Retinal pigment epithelial cell (primary cell): ENCODE data around the gene ZP1.

Experiments
- DNase-seq: peaks from one replicate; pipeline ENCODE4 v3.0.0-alpha.2; 2010; ENCODE audit warnings: low read depth
- H3K4me3 ChIP-seq: 2 replicates; pipeline ENCODE4 v1.5.1; 2011; ENCODE audit warnings: mild to moderate bottlenecking, low read length, control low read depth, moderate library complexity
- TF ChIP-seq, protein P1 (sequence below): conservative IDR thresholded peaks from 2 replicates; pipeline ENCODE4 v1.5.1; 2011; ENCODE audit warnings: low read depth, low read length, control low read depth, inconsistent platforms

ZP1 gene

DNA sequence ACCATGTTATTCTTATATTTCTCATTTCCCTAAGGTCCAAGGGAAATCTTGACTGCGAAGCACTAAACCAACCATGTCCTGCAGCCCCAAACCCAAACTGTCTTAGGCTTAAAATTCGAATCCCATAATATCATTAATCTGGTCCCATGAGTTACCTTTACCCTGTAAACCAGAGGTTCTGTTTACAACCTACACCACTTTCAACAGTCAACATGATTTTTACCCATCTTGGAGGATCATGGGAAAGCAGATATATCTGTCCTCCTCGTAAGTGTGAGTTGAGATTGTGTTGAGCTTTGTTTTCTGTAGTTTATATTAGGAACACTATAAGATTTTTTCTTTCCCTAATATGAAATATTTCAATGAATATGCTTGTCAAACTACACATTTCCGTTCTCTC lies 32.6 kb downstream of the ZP1 start:
- no peak for DNase-seq
- TF ChIP-seq, protein P1, sequence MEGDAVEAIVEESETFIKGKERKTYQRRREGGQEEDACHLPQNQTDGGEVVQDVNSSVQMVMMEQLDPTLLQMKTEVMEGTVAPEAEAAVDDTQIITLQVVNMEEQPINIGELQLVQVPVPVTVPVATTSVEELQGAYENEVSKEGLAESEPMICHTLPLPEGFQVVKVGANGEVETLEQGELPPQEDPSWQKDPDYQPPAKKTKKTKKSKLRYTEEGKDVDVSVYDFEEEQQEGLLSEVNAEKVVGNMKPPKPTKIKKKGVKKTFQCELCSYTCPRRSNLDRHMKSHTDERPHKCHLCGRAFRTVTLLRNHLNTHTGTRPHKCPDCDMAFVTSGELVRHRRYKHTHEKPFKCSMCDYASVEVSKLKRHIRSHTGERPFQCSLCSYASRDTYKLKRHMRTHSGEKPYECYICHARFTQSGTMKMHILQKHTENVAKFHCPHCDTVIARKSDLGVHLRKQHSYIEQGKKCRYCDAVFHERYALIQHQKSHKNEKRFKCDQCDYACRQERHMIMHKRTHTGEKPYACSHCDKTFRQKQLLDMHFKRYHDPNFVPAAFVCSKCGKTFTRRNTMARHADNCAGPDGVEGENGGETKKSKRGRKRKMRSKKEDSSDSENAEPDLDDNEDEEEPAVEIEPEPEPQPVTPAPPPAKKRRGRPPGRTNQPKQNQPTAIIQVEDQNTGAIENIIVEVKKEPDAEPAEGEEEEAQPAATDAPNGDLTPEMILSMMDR = no peak

DNA sequence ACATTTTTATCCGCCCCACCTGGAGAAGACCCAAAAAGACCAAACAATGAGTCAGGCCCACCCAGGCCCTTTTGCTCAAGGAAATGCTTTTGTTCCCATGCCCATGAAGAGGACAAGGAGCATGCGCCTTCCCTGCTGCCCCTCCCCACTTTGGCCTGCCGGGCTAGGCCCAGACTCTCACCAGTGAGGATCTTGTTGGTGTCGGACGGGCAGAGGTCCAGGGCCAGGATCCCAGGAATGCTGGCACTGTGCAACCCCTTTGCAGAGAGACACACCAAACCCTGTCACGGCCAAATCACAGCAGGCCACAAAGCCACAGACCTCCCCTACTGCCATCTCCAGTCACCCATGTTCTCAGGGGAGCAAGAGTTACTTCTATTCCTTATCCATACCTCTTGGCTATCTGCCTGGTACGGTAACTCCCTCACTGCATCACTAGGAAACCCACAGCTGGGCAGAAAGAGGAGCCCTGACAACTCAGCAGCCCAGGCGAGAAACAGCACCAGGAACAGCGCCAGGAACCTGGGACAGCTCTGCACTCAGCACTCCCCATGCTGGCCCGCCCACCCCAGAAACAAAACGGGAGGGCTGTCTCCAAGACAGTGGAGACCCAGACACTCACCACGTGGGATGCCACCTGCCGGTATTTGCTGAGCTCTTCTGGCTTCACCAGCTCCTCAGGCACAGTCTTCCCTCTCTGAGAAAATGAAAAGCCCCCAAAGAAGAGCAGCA lies 33.5 kb downstream of the ZP1 start:
- no peak for DNase-seq
- TF ChIP-seq, protein P1 = no peak
- H3K4me3 ChIP-seq = no peak overlapping the region

More for the DNA sequence above, 32.6 kb downstream of the ZP1 start:
- H3K4me3 ChIP-seq = no peak overlapping the region

DNA sequence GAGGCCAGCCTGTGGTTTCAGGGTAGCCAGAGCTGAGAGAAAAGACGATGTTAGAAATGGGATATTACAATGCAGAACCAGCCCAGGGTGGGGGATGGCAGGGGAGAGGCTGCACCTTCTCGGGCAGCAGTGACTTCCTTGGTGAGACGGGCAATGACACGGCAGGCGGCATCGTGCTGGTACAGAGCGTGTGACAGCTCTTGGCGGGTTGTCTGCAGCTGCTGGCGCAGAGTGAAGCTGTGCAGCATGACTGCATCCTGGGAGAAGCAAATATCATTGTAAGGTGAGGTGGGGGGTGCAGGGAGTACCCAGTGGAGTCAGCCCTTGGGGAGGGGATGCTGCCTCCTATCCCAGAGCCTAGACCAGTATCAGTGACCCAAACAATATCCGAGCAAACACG lies 35.3 kb downstream of the ZP1 start:
- DNase-seq = no peak
- no peak overlapping the region for H3K4me3 ChIP-seq
- TF ChIP-seq, protein P1 = no peak

DNA sequence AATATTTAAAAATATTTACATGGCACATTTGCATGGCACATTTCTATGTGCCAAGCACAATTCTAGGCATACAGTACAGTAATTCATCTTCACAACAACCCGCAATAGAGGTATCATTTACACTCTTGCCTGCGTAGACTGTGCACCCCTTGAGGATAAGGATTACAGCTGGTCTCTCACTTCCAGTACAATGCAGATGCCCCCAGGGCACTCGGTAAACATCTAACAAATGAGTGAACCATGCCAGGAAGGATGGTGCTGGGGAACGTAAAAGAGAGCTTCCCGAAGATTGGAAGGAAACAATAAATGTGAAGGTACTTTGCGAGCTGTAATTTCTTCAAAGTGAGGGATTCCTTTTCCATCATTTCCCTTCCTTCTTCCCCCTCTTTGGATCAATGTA lies 37.7 kb downstream of the ZP1 start:
- TF ChIP-seq, protein P1 = no peak
- DNase-seq = no peak
- H3K4me3 ChIP-seq = peak overlapping the region; percentile 93

DNA sequence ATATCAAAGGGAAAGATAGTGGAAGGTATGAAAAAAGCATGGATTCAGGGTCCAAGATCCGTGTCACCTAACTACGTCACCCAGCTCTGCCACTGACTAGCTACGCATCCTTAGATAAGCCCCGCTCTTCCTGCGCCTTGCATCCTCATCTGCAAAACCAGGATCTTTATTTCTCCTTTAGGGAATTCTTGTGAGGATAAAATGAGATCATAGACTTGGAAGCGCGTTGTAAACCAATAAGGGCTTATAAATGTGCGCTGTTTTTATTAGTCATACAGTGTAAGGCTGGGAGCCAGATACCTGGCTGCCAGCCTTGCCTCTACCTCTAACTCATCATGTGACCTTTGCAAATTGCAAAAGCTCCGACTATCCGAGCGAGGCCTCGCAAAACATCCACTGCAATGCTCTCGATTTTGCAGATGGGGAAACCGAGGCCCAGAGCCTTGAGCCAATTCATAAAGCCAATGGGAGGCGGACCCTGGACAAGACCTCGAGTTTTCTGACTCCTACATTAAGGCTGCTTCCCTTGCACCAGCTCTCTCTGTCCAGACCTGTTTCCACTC lies 38.3 kb downstream of the ZP1 start:
- TF ChIP-seq, protein P1 = no peak
- DNase-seq = no peak
- peak overlapping the region; percentile 93 for H3K4me3 ChIP-seq

DNA sequence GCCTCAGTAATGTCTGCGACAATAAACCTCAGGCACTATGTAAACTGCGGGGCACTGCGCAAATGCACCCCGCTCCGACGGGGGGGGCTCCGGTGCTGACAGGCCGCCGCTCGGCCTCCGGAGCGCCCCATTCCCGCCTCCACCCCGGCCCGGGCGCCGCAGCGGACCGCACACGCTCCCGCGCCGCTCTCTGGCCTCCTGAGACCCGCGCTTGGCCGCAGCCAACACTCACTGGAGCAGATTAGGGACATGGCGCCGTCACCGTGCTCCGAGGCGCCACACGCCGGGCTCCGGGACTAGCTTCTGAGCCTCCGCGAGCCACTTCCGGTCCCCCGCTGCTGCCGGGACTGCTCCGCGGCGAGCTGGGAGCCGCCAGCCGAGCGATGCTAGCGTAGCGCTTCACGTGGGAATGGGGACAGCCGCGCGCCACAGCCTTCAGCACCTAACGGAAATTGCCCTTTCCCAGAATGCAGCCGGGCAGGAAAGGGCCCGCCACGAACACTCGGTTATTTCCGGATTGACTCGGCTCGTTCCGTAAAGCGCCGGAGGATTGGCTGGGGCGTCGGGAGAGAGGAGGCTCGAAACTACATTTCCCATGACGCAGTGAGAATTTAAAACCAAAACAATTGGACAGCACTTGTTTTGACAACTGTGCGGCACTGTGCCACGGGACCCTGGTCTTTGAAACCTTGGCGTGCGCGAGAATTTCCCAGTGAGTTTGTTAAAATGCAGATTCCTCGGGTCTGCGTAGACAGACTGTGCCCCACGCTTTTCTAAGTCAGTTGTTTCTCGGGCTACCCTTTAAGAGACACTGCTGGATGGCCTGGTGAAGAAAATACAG lies 39.0 kb downstream of the ZP1 start, which contains the start of gene PRPF19:
Gene PRPF19 (minus strand): TSS at position 454 of the 841 bp plus-strand sequence. CDS start 203 bp downstream, at position 251.
- H3K4me3 ChIP-seq = peak within 1 kb of the TSS; percentile 93
- DNase-seq = peak; percentile 83
- TF ChIP-seq, protein P1 = no peak
